Measurements from ENCODE around the gene PCAT7.
"Not testable (repeated sequence)": the region's sequence is repeated elsewhere in the genome, so short reads cannot be mapped to it uniquely, and the experiment has no call there.

The PCAT7 gene

GRCh38 chr9:94554439-94555331, at the start of gene PCAT7:
PCAT7 (plus strand) TSS chr9:94555083.
- DNase-seq = peak; percentile 64

- DNase-seq = not testable (repeated sequence)
Observed at GRCh38 chr9:94506370-94506769, 48.5 kb upstream of the PCAT7 start.

DNA sequence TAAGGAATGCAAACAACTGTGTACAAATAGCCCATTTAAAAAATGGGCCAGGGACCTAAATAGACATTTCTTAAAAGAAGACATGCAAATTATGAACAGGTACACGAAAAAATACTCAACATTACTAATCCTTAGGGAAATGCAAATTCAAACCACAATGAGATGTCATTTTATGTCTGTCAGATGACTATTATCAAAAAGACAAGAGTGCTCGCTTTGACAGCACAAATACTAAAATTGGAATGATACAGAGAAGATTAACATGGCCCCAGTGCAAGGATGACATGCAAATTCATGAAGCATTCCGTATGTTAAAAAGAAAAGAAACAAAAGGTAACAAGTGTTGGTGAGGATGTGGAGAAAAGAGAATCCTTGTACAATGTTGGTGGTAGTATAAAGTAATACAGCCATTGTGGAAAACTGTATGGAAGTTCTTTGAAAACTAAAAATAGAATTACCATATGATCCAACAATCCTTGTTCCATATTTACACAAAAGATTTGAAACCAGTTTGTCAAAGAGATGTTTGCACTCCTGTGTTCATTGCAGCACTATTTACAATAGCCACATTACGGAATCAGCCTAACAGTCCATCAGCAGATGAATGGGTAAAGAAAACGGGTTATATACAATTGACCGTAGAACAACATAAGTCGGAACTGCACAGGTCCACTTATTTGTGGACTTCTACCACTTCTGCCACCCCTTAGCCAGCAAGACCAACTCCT, 47.2 kb upstream of the PCAT7 start:
- no peak for DNase-seq

DNA sequence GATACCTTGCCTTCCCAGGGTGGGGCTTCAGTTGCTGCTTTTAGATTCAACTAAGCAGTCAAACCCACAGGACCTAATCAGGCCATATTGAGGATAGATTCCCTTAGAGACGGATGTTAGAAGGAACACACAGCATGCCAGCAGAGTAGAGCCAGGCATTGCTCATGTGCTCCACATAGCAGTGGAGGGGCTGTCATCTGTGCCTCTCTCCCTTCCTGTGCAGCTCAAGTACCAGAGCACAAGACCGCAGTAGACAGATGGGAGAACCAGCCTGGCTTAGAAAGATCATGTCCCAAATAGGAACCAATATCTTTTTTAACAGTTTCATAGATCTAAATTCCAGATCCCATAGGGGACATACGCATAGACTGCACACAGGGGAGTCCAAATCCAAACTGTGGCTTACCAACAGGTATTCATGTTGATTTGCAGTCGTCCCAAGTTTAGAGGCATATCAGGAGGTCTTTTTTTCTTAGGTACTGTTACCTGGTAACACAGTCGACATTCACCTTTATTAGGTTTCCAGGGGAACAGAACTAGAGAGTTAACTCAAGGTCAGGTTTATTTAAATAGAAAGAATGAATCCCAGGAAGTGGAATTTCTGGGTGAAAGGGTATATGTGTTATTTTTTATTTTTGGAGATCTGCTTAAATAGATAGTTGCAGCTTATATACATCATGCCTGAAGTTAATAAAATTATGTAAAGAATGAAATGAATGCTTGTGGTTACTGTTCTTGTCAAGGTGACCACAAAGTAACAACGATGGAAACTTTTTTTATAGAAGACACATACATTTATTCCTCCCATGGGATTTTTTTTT, 43.5 kb upstream of the PCAT7 start:
- no peak for DNase-seq

- no peak for DNase-seq
Observed at GRCh38 chr9:94511955-94512265, 43.0 kb upstream of the PCAT7 start.

DNA sequence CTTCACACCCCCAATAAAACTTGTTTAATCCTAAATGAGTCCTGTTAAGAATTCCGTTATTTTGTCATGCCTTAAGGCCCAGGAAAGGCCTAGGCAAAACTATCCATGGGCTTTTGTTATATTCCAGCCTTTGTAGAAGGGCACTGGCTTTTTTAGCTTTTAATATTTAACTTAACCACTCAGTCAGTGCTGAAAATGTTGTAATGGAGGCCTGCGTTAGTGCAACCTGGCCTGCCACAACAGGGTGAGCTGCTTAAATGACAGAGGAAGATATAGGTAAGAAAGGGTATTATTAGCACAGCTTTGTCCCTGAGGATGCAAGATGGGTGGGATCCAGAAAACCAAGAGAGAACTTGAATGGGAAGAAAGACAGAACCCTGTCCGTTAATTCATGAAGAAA, 40.2 kb upstream of the PCAT7 start:
- DNase-seq = no peak

DNA sequence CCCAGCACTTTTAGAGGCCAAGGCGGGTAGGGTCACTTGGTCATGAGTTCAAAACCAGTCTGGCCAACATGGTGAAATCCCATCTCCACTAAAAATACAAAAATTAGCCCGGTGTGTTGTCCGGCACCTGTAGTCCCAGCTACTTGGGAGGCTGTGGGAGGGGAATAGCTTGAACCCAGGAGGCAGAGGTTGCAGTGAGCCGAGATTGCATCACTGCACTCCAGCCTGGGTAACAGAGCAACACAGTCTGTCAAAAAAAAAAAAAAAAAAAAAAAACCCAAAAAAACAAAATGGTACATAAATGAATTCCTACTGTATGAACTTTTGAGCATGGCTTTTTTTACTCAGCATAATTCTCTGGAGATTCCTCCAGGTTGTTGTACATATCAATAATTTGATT, 37.6 kb upstream of the PCAT7 start:
- no peak for DNase-seq

DNA sequence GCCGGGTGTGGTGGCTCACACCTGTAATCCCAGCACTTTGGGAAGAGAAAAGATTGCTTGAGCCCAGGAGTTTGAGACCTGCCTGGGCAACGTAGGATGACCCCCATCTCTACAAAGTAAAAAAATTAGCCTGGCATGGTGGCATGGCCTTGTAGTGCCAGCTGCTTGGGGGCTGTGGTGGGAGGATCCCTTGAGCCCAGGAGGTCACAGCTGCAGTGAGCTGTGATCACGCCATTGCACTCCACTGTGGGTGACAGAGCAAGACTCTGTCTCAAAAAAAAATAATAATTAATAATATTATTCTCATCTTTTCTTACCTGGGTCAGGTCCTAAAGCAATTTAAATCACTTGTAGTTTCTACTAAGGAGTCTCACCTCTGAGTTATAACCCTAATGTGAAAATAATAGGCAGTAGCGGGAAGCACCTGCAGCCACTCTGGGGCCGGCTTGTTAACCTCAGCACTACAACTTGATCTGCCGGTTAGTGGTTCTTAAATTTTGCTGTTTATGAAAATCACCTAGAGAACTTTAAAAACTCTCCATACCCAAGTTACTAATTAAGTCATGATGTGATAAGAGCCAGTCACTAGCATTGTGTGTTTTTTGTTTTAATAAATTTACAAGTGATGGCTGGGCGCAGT, 29.4 kb upstream of the PCAT7 start:
- DNase-seq = no peak

GRCh38 chr9:94526271-94526670, 28.6 kb upstream of the PCAT7 start:
- DNase-seq = no peak

GRCh38 chr9:94526951-94527350, 27.9 kb upstream of the PCAT7 start:
- DNase-seq = no peak

DNA sequence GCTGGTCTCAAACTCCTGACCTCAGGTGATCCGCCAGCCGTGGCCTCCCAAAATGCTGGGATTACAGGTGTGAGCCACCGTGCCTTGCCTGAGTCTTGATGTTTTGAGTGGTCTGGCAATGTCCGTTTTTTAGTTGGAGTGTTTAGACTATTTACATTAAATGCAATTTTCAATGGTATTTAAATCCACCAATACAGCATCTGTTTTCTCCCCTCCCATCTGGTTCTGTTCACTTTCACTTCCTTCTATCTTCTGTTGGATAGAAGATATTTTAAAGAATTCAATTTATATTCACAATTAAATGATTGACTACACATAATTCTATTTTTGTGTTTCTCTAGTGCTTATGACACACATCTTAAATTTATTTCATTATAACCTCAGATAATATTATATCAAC, 26.0 kb upstream of the PCAT7 start:
- no peak for DNase-seq

DNA sequence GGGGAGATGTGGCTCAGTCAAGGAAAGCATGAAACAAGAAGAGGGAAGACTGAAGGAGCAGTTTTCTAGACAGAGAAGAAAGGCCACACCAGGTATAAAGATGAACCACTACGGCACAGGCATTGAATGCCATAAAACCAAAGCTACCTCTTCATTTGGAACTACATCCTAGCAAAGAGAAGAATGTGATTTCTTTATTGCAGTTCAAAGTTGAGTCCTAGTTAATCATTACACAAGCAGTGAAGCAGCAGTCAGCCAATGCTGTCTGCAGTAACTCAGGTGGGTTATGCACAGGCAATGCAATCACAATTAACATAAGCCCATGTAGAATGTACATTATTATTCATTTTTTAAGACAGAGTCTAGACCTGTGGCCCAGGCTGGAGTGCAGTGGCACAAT, 21.7 kb upstream of the PCAT7 start:
- no peak for DNase-seq

DNA sequence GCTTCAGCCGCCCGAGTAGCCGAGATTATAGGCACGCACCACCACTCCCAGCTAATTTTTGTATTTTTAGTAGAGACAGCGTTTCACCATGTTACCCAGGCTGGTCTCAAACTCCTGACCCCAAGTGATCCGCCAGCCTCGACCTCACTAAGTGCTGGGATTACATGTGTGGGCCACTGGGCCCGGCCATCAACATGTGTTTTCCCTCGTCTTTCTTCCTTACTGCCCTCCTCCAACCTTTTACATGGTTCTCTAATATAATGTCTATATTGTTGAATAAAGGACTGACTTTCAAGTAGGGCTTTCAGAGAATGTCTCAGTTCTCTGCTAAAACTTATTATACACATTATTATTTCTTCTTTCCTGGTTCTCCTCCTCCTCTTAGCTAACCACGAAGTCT, 21.3 kb upstream of the PCAT7 start:
- no peak for DNase-seq

DNA sequence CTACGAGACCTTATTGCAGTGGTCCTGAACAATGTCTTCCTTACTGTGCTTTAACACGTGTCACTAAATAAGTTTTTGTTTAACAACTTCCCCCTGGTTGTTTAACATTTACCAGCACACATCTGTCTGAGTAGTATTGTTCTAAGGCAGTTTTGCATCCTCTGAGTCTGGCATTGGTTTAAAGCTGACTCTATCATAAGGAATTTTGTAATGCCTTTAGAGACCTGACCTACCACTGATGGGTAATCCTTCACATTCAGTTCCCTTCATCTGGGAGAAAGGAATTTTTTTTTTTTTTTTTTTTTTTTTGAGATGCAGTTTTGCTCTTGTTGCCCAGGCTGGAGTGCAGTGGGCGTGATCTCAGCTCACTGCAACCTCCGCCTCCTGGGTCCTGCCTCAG, 20.0 kb upstream of the PCAT7 start:
- DNase-seq = no peak

GRCh38 chr9:94538908-94539307, 16.0 kb upstream of the PCAT7 start:
- DNase-seq = no peak

- not testable (repeated sequence) for DNase-seq
Observed at GRCh38 chr9:94544335-94544734, 10.5 kb upstream of the PCAT7 start.

DNA sequence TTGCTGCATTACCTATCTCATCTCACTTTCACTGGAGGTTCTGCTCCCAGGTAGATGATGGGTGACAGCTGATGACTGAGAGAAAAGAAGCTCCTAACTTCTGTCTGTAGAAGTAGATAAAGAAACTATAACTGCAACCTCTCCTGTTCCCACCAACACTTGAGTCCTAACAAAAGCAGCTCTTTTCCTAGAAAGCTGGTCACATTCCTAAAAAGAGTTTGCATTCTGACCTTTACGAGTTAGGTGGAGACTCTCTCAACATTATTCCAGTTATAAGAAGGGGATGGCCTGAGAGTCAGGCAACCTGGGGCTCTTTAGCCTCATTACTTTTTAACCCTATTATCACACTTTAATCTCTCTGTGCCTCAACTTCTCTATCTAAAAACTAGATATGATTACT, 8.9 kb upstream of the PCAT7 start:
- DNase-seq = no peak

DNA sequence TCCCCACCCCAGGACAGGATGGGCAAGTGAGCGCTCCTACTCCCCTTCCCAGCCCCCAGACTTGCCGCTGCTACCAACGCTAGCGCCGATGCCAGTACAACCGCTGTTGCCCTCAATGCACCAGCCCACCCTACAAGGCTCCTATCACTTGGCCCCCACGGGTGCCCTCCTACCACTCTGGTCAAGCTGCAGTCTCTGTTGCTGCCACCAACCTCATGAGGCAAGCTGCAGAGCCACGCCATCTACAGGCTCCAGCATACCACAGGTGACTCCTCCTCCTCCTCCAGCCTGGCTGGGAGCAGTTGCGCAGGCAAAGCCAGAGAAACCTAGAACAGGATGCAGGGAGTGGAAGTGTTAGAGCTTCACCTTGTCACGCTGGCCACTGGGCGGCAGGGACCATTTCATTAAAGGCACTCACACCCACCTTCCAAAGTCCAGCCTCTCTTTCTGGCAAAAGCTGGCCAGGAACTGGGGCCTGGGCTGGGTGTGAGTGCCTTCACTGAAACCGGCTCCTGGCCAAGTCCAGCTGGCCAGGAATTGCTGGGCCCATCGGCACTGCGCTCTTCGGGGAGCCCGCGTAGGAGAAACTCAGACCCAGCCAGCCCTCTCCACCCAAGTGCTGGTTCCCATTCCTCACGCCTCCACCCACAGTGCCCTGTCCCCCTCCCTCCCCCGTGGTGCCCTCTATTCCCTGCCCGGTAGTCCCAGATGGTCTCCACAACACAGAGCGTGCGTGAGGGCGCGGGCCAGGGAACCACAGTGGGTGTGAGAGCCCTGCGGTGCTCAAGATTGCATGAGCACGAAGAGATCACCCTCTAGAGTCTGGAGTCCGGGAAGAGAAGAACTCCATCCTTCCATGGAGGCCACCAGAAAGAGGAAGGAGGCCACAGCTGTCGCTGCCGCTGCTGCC, 1.6 kb upstream of the PCAT7 start:
- peak; percentile 7 for DNase-seq

DNA sequence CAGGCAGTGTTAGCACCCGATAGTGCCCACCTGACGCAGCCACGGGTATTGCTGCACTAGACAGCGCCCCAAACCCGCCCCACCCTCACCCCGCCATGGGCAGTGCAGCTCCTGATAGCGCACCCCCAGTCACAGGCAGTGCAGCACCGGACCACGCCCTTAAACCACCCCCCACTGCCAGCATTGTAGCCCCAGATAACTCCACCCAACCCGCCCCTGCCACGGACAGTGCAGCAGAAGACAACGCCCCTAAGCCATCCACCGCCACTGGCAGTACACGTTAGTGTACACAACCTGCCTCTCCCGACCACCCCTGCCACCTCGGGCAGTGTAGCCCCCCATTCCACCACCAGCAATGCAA, 825 bp upstream of the PCAT7 start:
- no peak for DNase-seq

DNA sequence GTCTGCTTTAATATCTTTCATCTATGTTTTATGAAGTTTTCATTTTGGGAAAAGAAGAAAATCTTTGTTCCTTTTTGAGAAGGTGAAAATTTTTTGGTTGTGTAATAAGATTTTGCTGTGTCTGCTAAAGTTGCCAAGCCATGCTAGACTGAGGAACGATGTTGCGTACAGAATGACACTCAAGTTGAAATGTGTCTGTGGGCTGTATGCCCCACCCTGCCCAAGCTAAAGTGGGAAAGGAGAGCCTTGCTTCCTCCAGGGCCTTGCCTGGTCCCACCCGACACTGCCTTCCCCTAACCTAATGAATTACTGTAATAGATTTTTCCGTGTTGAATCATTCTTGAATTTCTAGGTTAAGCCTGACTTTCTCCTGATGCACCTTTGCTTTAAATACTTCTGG, 2.5 kb downstream of the PCAT7 start:
- DNase-seq = no peak

GRCh38 chr9:94560237-94560636, 5.4 kb downstream of the PCAT7 start:
- DNase-seq = no peak

GRCh38 chr9:94563548-94563947, 8.7 kb downstream of the PCAT7 start:
- DNase-seq = no peak
